OCI-LY1 (cell line): ENCODE results near the gene FGR.

Experiments used
- H2AFZ ChIP-seq: fragments of 200-600 bp; sonication (generic), shearing (Covaris generic); 2 replicates; pipeline ENCODE4 v1.6.0; 2014; ENCODE audit warnings: antibody characterized with exemption, mild to moderate bottlenecking, low read length
- H3F3A ChIP-seq: fragments of 200-600 bp; sonication (generic), shearing (Covaris generic); 2 replicates; pipeline ENCODE4 v1.6.0; 2014; ENCODE audit warnings: mild to moderate bottlenecking, antibody characterized with exemption, low read length, moderate library complexity; ENCODE audit not compliant: insufficient read depth
- H3K27ac ChIP-seq: fragments of 200-600 bp; sonication (generic); 2 replicates; pipeline ENCODE4 v1.5.1; 2014; ENCODE audit warnings: low read length, mixed run types, mild to moderate bottlenecking, low read depth; ENCODE audit not compliant: poor library complexity, severe bottlenecking
- H3K27me3 ChIP-seq: fragments of 200-600 bp; sonication (generic); 2 replicates; pipeline ENCODE4 v1.6.0; 2014; ENCODE audit warnings: antibody characterized with exemption, mild to moderate bottlenecking, low read length, moderate library complexity; ENCODE audit not compliant: insufficient read depth
- H3K36me3 ChIP-seq: fragments of 200-600 bp; sonication (generic); 2 replicates; pipeline ENCODE4 v1.6.1; 2014; ENCODE audit warnings: mild to moderate bottlenecking, antibody characterized with exemption, low read length, moderate library complexity, mixed read lengths; ENCODE audit not compliant: insufficient read depth
- H3K4me1 ChIP-seq: fragments of 200-600 bp; sonication (generic); 2 replicates; pipeline ENCODE4 v1.5.1; 2014; ENCODE audit warnings: mild to moderate bottlenecking, low read length, moderate library complexity; ENCODE audit not compliant: insufficient read depth, severe bottlenecking
- H3K4me2 ChIP-seq: fragments of 200-600 bp; sonication (generic), shearing (Covaris generic); 2 replicates; pipeline ENCODE4 v1.6.1; 2014; ENCODE audit warnings: low read length
- H3K4me3 ChIP-seq: fragments of 200-600 bp; sonication (generic); 2 replicates; pipeline ENCODE4 v1.5.1; 2014; ENCODE audit warnings: low read length, low read depth, mild to moderate bottlenecking, mixed read lengths; ENCODE audit not compliant: poor library complexity, severe bottlenecking
- H3K79me2 ChIP-seq: fragments of 200-600 bp; shearing (Covaris generic); 2 replicates; pipeline ENCODE4 v1.6.1; 2016; ENCODE audit warnings: mixed run types, low read length, mixed read lengths; ENCODE audit not compliant: insufficient read depth
- H3K9ac ChIP-seq: fragments of 200-600 bp; sonication (generic), shearing (Covaris generic); 2 replicates; pipeline ENCODE4 v1.6.1; 2014; ENCODE audit warnings: mild to moderate bottlenecking, low read length, mixed read lengths
- H3K9me2 ChIP-seq: fragments of 200-600 bp; sonication (generic), shearing (Covaris generic); 2 replicates; pipeline ENCODE4 v1.6.1; 2014; ENCODE audit warnings: low read depth, mild to moderate bottlenecking, low read length, mixed read lengths
- H3K9me3 ChIP-seq: fragments of 200-600 bp; shearing (Covaris generic); 2 replicates; pipeline ENCODE4 v1.6.1; 2014; ENCODE audit warnings: low read length, mixed read lengths
- H4K20me1 ChIP-seq: fragments of 200-600 bp; sonication (generic), shearing (Covaris generic); 2 replicates; pipeline ENCODE4 v1.6.0; 2016; ENCODE audit warnings: mild to moderate bottlenecking, low read length; ENCODE audit not compliant: insufficient read depth
- EZH2 ChIP-seq: fragments of 200-600 bp; sonication (generic), shearing (Covaris generic); IDR thresholded peaks from 2 replicates; pipeline ENCODE4 v1.8.0; 2017; ENCODE audit warnings: borderline replicate concordance, mixed run types, mild to moderate bottlenecking, antibody characterized with exemption, low read length, moderate library complexity, mixed read lengths
- TF ChIP-seq, protein P1 (sequence below): fragments of 200-600 bp; sonication (generic), shearing (Covaris generic); IDR thresholded peaks from 2 replicates; pipeline ENCODE4 v1.5.1; 2017; ENCODE audit warnings: mild to moderate bottlenecking, antibody characterized with exemption, low read length, moderate library complexity, mixed read lengths

Gene FGR

DNA sequence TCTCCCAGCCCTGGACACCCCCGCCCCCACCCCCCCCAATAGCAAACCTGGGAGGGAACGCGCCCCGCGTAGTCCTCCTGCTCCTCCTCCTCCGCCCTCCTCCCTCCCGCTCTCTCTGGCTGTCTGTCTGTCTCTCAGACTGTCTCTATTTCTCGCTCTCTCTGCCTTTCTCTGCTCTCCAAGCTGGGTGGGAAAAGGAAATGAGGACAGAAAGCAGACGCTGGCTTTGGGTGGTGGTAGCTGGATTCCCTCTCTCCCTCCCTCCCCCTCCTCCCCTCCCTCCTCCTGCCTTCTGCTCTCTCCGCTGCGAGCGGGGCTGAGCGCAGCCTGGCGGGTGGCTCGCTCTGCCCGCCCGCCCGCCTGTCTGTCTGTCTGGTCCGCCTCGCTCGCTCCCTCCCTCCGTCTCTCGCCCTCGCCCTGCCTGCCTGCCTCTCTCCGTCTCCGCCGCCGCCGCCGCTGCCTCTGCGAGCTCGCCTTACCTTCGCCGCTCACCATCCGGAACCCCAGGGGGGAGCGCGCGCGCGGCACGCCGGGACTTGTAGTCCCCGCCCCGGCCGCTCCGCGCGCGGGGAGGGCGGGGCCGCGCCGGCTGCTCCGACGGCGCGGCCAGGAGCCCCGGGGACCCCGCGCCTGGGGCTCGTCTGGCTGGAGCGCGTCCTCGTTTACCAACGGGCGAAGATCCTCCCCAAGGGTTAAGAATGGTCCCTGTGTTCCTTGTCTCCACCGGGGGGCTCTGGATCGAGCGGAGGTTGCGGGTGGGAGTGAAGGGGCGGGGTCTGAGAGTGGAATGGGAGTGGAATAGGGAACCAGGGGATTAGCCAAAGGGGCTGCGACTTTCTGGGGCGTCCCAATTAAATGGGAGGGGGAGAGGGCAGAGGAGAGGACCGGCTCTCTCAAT, 31.1 kb downstream of the FGR start, which contains the start of gene AHDC1:
AHDC1 (minus strand) TSS at position 464 of the 898 bp plus-strand sequence. CDS start 52,029 bp downstream, outside the sequence.
- Histone ChIP-seq H3K36me3 (no peaks in the 10 kb centered on the region), H3K27me3 (no peaks in the 10 kb centered on the region), H3F3A (no peaks in the 10 kb centered on the region), H3K9me2 (no peaks in the 10 kb centered on the region), H4K20me1 (no peaks in the 10 kb centered on the region), H3K27ac (peak within 1 kb of the TSS; percentile 27), H3K9ac (peak within 1 kb of the TSS; percentile 77), H2AFZ (no peak within 1 kb of the TSS), H3K4me2 (peak within 1 kb of the TSS; percentile 87), H3K4me3 (peak within 1 kb of the TSS; percentile 72), H3K9me3 (no peaks in the 10 kb centered on the region), H3K4me1 (peaks cover 34% of the 10 kb centered on the region), H3K79me2 (no peaks in the 10 kb centered on the region)
- no peak for TF ChIP-seq EZH2
- TF ChIP-seq, protein P1, sequence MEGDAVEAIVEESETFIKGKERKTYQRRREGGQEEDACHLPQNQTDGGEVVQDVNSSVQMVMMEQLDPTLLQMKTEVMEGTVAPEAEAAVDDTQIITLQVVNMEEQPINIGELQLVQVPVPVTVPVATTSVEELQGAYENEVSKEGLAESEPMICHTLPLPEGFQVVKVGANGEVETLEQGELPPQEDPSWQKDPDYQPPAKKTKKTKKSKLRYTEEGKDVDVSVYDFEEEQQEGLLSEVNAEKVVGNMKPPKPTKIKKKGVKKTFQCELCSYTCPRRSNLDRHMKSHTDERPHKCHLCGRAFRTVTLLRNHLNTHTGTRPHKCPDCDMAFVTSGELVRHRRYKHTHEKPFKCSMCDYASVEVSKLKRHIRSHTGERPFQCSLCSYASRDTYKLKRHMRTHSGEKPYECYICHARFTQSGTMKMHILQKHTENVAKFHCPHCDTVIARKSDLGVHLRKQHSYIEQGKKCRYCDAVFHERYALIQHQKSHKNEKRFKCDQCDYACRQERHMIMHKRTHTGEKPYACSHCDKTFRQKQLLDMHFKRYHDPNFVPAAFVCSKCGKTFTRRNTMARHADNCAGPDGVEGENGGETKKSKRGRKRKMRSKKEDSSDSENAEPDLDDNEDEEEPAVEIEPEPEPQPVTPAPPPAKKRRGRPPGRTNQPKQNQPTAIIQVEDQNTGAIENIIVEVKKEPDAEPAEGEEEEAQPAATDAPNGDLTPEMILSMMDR = no peak

DNA sequence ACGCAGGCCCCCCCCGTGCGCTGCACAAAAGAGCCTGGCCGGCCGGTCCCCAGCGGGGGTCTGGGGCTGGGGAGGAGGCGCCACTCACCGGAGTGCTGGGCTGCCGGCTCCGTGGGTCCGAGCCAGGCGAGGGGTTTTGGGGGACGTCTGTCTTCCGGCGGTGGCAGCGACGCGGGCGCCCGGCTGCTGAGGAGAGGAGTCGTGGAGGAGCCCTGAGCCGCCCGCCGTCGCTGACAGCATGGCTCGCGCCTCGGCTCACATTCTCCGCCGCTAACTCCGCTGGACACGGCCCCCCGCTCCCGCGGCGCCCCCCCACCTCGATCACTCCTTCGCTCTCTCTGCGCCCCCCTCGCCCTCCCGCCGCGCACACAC, 31.7 kb downstream of the FGR start:
- Histone ChIP-seq H3K27me3 (no peaks in the 10 kb centered on the region), H3K9me2 (no peaks in the 10 kb centered on the region), H3K9ac (peak overlapping the region; percentile 77), H3K4me1 (peaks cover 33% of the 10 kb centered on the region), H3K4me2 (peak overlapping the region; percentile 87), H3K36me3 (no peaks in the 10 kb centered on the region), H4K20me1 (no peaks in the 10 kb centered on the region), H3K9me3 (no peaks in the 10 kb centered on the region), H3F3A (no peaks in the 10 kb centered on the region), H2AFZ (no peak overlapping the region), H3K79me2 (no peaks in the 10 kb centered on the region), H3K4me3 (peak overlapping the region; percentile 72), H3K27ac (no peak overlapping the region)
- TF ChIP-seq EZH2 = no peak
- TF ChIP-seq, protein P1 = no peak

DNA sequence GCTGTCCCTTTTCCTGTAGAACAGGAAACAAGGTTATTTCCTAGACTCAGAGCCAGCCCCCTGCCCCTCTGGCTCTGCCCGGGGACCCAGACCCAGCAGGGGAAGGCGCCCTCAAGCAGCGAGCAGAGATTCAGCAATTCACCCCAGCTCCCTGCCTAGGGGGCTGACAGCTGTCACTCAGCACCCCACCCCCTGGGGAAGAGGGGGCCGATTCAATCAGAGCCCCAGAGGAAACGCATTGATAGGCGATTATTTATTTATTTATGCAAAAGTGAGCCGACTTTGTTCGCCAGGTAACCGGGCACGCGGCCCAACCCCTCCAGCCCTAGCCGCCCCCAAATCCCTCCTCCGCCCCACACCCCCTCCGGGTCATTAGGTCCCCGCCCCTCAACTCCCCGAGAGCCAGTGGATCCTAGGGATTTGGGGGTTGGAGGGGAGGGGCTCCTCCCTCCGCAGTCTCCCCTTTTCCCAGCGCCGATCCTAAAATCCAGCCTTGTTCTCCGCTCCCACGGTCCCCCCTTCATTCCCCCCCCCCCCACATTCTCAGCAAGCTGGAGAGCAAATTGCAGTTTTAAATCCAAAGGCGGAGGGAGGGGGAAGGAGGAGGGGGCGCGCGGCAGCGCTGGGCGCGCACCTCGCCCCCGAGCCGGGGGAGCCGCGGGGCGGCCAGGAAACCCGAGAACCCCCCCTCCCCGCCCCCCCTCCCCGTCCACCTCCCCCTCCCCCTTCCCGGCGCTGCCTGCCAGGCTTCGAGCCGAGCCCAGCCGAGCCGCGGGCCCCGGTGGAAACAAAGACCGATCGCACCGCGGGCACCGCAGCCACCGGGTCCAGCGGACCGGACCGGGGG, 32.3 kb downstream of the FGR start:
- Histone ChIP-seq H4K20me1 (no peaks in the 10 kb centered on the region), H3K4me2 (peak overlapping the region; percentile 87), H3F3A (no peaks in the 10 kb centered on the region), H3K4me1 (peaks cover 33% of the 10 kb centered on the region), H3K9me2 (no peaks in the 10 kb centered on the region), H3K9ac (peak overlapping the region; percentile 77), H3K27me3 (no peaks in the 10 kb centered on the region), H3K27ac (no peak overlapping the region), H3K79me2 (no peaks in the 10 kb centered on the region), H3K4me3 (peak overlapping the region; percentile 72), H2AFZ (no peak overlapping the region), H3K36me3 (no peaks in the 10 kb centered on the region), H3K9me3 (no peaks in the 10 kb centered on the region)
- no peak for TF ChIP-seq EZH2
- TF ChIP-seq, protein P1 = no peak
